Panc1 (cell line): Measurements from ENCODE around the gene REC114. TPM values are rescaled to one million over a fixed set of nuclear protein-coding genes. Genes with fewer than 3 reads are reported as not detected.

ENCODE experiments used
- ATAC-seq: fragments of 200-7000 bp; cut with Tn5 transposase; 2 replicates; pipeline ENCODE4 v1.9.1; 2020; ENCODE audit warnings: mild to moderate bottlenecking, moderate library complexity
- BruUV-seq: library from RNA; stranded (reverse); fragments of 400-500 nt; replicated peaks from 2 replicates; lab custom pipeline; 2021; lab: Mats Ljungman, UMichigan
- CTCF ChIA-PET: fragments of 300-600 bp; sonication (Branson Sonifier 250); formaldehyde crosslinking; loops from one replicate; lab custom pipeline; 2022; ENCODE audit warnings: antibody characterized with exemption; lab: Charles Lee
- POLR2A ChIA-PET: fragments of 300-600 bp; sonication (Branson Sonifier 250); formaldehyde crosslinking; loops from one replicate; lab custom pipeline; 2022; ENCODE audit warnings: antibody characterized with exemption; lab: Charles Lee
- DNase-seq: peaks from one replicate; pipeline ENCODE4 v3.0.0-alpha.2; 2010; ENCODE audit warnings: low read depth, low spot score
- H3K27ac ChIP-seq: 2 replicates; pipeline ENCODE4 v1.5.1; 2011; ENCODE audit warnings: mild to moderate bottlenecking, low read length, inconsistent platforms
- H3K27me3 ChIP-seq: fragments of 200-500 bp; sonication (Bioruptor generic); 2 replicates; pipeline ENCODE4 v1.6.0; 2014; ENCODE audit warnings: low read length, inconsistent platforms; ENCODE audit not compliant: control insufficient read depth, insufficient read depth
- H3K36me3 ChIP-seq: fragments of 200-500 bp; sonication (Bioruptor generic); 2 replicates; pipeline ENCODE4 v1.5.1; 2014; ENCODE audit warnings: inconsistent platforms, mild to moderate bottlenecking, low read length, moderate library complexity; ENCODE audit not compliant: control insufficient read depth, insufficient read depth
- H3K4me1 ChIP-seq: 2 replicates; pipeline ENCODE4 v1.5.1; 2011; ENCODE audit warnings: inconsistent platforms, mild to moderate bottlenecking, low read length, moderate library complexity; ENCODE audit not compliant: control insufficient read depth, insufficient read depth
- H3K4me3 ChIP-seq, 2 experiments: 2 replicates each; pipeline ENCODE4 v1.5.1; 2011 to 2012; ENCODE audit warnings: low read depth in 2 of 2, low read length in 2 of 2, mild to moderate bottlenecking in 2 of 2, inconsistent platforms in 1 of 2, moderate library complexity in 1 of 2
- H3K9me3 ChIP-seq: fragments of 200-500 bp; sonication (Bioruptor generic); 2 replicates; pipeline ENCODE4 v1.5.1; 2014; ENCODE audit warnings: low read depth, mild to moderate bottlenecking, inconsistent platforms, low read length, moderate library complexity; ENCODE audit not compliant: control insufficient read depth, insufficient read depth
- POLR2AphosphoS5 ChIP-seq: IDR thresholded peaks from 2 replicates; pipeline ENCODE4 v1.6.1; 2012; ENCODE audit warnings: mild to moderate bottlenecking, low read depth, low read length, moderate library complexity
- SIN3A ChIP-seq: IDR thresholded peaks from 2 replicates; pipeline ENCODE4 v1.6.1; 2012; ENCODE audit warnings: low read depth, mild to moderate bottlenecking, low read length, moderate library complexity, borderline replicate concordance; ENCODE audit not compliant: insufficient read depth
- TCF7L2 ChIP-seq: IDR thresholded peaks from 2 replicates; pipeline ENCODE4 v1.6.1; 2011; ENCODE audit warnings: mild to moderate bottlenecking, low read depth, low read length, inconsistent platforms
- in situ Hi-C: cut with HindIII; loops from 2 replicates; pipeline ENCODE4 v1.10.0; 2016; ENCODE audit warnings: low sequenced_read_pairs, low pct_unique_long_range_greater_than_20kb
- intact Hi-C: fragments of 100-400 bp; cut with micrococcal nuclease; formaldehyde crosslinking; loops from one replicate; pipeline ENCODE4 v1.10.0; 2022; ENCODE audit not compliant: unreplicated experiment
- total RNA-seq: library from RNA; stranded (reverse); gene quantifications from one replicate; pipeline ENCODE4 v1.2.1, GENCODE V29; 2021; ENCODE audit not compliant: unreplicated experiment
- TF ChIP-seq, protein P1 (sequence below): fragments of 450-650 bp; IDR thresholded peaks from 2 replicates; pipeline ENCODE4 v1.5.1; 2017; ENCODE audit warnings: mild to moderate bottlenecking
- TF ChIP-seq, protein P2 (sequence below), 2 experiments: IDR thresholded peaks; 2 replicates each; pipeline ENCODE4 v1.6.1; 2011 to 2012; ENCODE audit warnings: low read depth in 2 of 2, control low read depth in 1 of 2, low read length in 1 of 2, mild to moderate bottlenecking in 1 of 2, moderate library complexity in 1 of 2; ENCODE audit not compliant: insufficient read depth in 1 of 2

Gene REC114
- total RNA-seq, 1 experiment from 2014 or later = not detected

DNA sequence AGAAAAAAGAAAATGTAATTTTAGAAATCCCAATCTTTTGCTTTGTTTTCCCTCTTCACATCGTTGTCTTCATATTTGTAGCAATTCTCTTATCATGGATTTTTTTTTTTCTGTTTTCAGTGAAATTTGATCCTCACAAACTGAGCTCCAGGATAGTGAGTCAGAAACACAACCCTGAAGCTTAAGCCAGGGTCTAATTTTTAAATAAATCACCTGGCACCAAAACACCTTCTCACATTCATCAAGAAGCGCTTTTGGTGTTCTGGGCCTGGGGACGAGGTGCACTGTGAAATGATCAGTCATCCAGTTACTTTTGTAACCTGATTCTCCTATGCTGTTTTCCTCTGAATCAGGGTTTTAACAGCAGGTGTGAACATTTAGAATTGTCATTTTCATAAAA is 87.7 kb downstream of the REC114 start:
- Histone ChIP-seq H3K27ac (no peak overlapping the region), H3K9me3 (no peaks in the 10 kb centered on the region), H3K27me3 (no peaks in the 10 kb centered on the region), H3K36me3 (no peaks in the 10 kb centered on the region), H3K4me1 (no peaks in the 10 kb centered on the region), H3K4me3 (no peak overlapping the region)
- TF ChIP-seq, protein P1, sequence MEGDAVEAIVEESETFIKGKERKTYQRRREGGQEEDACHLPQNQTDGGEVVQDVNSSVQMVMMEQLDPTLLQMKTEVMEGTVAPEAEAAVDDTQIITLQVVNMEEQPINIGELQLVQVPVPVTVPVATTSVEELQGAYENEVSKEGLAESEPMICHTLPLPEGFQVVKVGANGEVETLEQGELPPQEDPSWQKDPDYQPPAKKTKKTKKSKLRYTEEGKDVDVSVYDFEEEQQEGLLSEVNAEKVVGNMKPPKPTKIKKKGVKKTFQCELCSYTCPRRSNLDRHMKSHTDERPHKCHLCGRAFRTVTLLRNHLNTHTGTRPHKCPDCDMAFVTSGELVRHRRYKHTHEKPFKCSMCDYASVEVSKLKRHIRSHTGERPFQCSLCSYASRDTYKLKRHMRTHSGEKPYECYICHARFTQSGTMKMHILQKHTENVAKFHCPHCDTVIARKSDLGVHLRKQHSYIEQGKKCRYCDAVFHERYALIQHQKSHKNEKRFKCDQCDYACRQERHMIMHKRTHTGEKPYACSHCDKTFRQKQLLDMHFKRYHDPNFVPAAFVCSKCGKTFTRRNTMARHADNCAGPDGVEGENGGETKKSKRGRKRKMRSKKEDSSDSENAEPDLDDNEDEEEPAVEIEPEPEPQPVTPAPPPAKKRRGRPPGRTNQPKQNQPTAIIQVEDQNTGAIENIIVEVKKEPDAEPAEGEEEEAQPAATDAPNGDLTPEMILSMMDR = no peak
- TF ChIP-seq TCF7L2 (no peak), POLR2AphosphoS5 (no peak), SIN3A (no peak)
- TF ChIP-seq, protein P2, sequence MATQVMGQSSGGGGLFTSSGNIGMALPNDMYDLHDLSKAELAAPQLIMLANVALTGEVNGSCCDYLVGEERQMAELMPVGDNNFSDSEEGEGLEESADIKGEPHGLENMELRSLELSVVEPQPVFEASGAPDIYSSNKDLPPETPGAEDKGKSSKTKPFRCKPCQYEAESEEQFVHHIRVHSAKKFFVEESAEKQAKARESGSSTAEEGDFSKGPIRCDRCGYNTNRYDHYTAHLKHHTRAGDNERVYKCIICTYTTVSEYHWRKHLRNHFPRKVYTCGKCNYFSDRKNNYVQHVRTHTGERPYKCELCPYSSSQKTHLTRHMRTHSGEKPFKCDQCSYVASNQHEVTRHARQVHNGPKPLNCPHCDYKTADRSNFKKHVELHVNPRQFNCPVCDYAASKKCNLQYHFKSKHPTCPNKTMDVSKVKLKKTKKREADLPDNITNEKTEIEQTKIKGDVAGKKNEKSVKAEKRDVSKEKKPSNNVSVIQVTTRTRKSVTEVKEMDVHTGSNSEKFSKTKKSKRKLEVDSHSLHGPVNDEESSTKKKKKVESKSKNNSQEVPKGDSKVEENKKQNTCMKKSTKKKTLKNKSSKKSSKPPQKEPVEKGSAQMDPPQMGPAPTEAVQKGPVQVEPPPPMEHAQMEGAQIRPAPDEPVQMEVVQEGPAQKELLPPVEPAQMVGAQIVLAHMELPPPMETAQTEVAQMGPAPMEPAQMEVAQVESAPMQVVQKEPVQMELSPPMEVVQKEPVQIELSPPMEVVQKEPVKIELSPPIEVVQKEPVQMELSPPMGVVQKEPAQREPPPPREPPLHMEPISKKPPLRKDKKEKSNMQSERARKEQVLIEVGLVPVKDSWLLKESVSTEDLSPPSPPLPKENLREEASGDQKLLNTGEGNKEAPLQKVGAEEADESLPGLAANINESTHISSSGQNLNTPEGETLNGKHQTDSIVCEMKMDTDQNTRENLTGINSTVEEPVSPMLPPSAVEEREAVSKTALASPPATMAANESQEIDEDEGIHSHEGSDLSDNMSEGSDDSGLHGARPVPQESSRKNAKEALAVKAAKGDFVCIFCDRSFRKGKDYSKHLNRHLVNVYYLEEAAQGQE (IDR thresholded peaks at IDR 0.05; ENCODE audit: insufficient read depth in 1 of 2, low read depth in 2 of 2, low read length in 1 of 2) = no peak
- POLR2A ChIA-PET = no interaction called here
- in situ Hi-C loops (no loop called here), intact Hi-C loops (no loop called here)
- CTCF ChIA-PET = interaction anchor here (1.2 kb wide), 1 partner anchor 23 kb away, joined by 3 read pairs; no protein-coding TSS in a partner anchor
- BruUV-seq = no TSS peak
- ATAC-seq (no peak), DNase-seq (no peak)

- no peaks in the 10 kb centered on the region for H3K4me1 ChIP-seq
- no peak for ATAC-seq
- CTCF ChIA-PET = no interaction called here
- POLR2A ChIA-PET = no interaction called here
- in situ Hi-C loops (no loop called here), intact Hi-C loops (no loop called here)
- TF ChIP-seq TCF7L2 (no peak), POLR2AphosphoS5 (no peak), SIN3A (no peak)
- TF ChIP-seq, protein P2 (IDR thresholded peaks at IDR 0.05; ENCODE audit: insufficient read depth in 1 of 2, low read depth in 2 of 2, low read length in 1 of 2) = no peak
- TF ChIP-seq, protein P1 = no peak
- H3K27ac ChIP-seq = no peak overlapping the region
- DNase-seq = no peak
- H3K27me3 ChIP-seq = no peaks in the 10 kb centered on the region
- BruUV-seq = no TSS peak
- H3K4me3 ChIP-seq = no peak overlapping the region
- no peaks in the 10 kb centered on the region for H3K36me3 ChIP-seq
- H3K9me3 ChIP-seq = no peaks in the 10 kb centered on the region
Measured at GRCh38 chr15:73538123-73538522, 95.2 kb downstream of the REC114 start.
